DMS 273 (cell line): ENCODE data around the gene ZNF385D.
A peak's percentile ranks its signal among the peaks of the same experiment; 100 is the strongest.

Experiments
- DNase-seq: peaks from one replicate; lab custom pipeline; 2025; ENCODE audit not compliant: unreplicated experiment; lab: John Stamatoyannopoulos, UW

Gene ZNF385D

DNA sequence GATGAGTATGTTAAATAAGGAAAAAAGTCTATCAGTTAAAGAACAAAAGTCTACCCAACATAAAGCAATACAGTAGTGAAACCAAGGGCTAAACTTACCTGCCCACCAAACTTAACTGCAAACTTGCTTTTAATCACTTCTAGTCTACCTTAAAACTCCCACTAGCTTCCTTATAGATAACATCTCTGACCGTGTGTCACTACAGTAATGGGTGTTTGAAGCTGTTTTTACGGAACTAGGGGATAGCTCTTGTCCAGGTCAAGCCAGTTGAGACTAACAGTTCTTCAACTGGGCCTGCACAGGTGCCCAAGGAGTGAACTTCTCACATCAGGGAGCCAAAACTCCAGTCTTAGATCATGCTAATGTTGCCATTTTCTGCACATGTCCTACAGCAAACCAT is 132.3 kb downstream of the ZNF385D start:
- no peak for DNase-seq

DNA sequence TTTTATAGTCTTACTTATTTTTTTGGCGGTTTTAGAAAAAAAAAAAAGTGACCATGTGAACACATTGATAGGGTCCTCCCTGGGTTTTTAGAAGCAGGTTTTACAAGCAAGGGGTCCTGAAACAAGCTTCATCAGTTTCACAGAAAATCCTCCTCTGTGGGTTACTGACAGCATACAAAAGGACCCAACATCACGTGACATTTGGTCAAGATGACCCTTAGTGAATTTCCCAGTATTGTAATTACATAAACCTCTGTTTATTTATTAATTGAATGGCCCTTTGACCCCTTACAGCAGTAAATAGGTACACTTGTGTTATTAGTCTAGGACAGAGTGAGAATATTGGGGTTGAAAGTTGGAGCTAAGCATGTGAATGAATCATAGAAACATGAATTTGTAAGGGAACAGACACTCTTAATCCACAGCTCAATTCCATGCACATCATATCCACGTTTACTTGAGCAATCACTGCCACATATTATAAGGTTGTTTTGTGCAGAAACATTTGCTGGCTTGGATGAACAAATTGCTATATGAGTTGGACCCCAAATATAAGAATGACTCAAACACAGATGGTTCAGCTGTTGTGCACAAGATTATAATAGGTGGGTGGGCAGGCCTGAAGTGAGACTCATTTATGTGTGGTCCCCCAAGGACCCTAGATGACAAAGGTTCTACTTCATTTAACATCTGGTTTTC is 137.5 kb downstream of the ZNF385D start:
- DNase-seq = no peak

DNA sequence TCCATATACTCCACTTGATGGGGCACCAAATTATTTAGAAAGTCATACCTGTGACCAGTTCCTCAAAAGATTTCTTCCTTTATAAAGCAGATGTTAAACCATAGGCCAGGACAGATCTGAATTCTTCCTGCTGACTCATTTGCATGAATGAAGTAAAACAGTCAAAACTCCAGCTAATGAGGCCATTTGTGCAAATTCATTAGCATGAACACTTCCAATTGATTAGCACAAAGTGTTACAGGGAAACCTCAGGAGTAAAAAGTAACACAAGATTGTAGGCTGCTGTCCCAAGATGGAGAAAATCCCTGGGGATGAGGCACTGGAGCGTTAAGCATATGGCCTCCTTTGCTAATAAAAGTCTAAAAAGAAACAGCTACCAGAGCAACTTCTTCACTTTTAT is 149.8 kb downstream of the ZNF385D start:
- DNase-seq = peak; percentile 40

DNA sequence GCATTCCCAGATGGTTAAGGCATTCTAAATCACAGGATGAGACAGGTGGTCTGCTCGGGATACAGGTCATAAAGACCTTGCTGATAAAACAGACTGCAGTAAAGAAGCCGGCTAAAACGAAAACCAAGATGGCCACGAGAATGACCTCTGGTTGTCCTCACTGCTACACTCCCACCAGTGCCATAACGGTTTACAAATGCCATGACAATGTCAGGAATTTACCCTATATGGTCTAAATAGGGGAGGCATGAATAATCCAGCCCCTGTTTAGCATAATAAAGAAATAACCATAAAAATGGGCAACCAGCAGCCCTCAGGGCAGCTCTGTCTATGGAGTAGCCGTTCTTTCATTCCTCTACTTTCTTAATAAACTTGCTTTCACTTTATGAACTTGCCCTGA is 151.1 kb downstream of the ZNF385D start:
- DNase-seq = no peak

DNA sequence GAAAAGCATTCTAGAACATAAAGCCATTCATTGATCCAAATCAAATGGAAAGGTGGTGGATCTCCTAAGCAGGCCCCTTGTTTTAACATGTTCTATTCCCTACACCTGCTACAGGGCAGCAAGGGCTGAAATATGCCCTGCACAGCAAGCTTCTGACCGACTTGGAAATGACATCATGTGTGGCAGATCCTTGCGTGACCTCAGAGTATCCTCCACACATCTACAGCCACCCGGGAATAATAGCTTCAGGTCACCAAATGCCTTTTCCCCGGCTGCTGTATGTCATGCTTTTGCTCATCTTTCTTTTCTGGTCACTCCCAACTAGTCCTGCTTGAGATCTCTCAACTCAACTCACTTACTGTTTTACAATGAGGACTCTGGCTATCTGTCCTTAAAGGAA is 158.2 kb downstream of the ZNF385D start:
- DNase-seq = no peak

DNA sequence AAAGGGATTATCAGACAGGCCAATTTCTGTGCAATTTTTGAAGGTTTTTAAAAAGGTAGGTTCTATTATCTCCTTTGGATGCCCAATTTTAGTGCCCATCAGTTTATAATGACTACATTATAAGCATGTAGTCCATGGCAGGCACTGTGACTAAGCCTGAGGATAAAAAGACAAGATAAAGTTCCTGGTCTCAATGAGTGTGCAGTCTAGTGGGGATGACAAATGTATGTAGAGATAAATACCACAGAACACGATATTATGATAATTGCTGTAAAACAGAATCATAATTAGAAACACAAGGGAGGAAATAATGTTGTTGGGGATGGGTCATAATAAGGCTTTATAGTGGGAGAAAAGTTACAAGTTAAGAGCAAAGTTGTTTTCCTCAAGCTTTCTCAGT is 163.1 kb downstream of the ZNF385D start:
- no peak for DNase-seq

DNA sequence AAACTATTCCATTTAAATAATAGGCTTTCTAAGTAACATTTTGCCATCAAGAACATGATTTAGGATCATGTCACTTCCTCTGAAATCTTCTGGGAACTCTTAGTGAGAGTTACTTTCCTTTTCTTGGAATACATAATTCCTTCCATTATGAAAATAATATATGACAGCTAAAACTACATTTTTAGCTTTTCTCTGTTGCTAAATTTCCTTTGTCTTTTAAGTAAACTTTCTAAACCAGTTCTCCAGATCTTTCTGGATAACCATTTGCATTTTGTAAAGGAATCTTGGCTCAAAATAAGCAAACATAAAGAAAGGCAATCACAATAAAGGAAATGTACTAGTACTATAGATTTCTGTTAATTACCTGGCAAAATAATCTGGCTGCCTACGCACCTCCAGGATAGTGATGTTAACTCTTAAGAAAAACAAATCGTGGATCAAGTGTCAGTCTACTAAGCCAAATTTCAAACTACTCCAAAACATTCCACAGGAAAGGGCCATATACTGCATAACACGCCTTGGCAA is 165.7 kb downstream of the ZNF385D start:
- no peak for DNase-seq

DNA sequence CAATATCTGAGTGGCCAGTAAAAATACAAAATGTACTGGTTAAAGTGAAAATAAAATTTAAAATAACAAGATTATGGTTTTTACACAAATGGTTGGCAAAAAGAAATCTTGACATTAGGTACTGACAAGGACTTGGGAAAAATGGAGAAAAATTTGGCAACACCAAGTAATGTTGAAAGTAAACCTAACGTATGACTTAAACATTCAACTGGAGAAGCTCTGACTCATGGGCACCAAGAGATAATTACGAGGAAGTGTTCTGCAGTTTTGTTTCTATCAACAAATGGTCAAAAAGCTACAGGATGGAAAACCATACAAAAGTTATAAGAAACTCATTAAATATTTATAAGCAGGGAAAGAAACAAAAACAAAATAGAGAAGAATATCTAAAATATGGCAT is 177.7 kb downstream of the ZNF385D start:
- no peak for DNase-seq

DNA sequence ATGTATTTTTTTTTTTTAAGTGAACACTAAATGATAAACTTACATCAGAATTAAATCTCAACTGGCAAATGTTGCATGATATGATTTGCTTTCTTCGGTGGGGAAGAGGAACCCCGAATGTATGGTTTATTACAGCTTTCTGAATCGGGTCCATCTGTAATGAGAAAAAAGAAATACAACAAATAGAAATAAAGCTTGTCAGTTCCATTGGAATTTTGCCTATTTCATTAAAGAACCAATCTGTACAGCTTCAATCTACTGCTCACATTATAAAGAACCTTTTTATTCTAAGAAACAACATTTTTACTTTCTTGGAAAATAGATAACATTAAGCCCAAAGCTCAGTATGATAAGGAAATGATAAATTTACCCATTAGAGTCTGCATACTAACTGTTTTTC is 186.5 kb downstream of the ZNF385D start:
- DNase-seq = no peak

DNA sequence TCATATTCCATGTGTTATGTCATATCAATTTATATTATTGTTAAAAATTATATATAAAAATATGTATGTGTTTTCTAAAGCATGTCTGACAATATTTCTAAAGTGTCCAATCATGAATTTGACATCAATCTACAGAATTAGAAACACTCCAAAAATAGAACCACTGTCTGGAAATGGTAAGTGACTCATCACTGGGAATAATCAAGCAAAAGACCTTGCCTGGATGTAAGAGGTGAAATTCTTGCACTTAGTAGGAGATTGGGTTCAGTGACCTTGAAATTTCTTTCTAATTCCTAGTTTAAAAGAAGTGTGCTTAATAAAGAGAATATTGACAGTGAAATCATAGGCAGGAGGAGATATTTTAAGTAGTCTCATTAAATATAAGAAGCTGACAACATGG is 188.8 kb downstream of the ZNF385D start:
- no peak for DNase-seq

DNA sequence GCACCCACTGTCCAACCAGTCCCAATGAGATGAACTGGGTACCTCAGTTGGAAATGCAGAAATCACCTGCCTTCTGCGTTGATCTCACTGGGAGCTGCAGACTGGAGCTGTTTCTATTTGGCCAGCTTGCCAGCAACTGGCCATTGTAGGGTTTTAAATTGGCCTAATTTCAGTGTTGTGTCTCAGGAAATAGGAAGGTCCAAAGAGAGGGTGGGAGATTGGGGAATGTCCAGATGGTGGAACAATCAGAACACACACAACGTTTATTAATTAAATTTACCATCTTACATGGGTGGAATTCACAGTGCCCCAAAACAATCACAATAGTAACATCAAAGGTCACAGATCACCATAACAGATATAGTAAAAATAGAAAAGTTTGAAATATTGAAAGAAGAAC is 189.5 kb downstream of the ZNF385D start:
- no peak for DNase-seq

DNA sequence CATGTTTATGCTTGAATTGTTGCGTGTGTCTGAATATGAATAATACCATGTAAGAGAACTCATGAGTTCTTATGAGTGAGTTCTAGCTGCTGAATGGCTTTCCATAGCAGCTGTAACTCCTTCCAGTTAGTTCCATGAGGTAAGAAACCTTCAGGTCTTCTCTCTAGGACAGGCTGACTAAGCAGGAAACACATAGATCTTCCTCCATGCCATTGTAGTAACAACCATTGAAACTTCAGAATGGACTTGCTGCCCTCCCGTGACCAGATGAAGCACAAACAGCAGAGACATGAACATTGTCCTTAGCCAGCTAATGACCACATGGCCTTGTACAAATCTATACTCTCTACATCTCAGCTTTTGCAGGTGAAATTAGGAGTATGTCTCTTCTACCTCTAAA is 200.0 kb downstream of the ZNF385D start:
- no peak for DNase-seq

DNA sequence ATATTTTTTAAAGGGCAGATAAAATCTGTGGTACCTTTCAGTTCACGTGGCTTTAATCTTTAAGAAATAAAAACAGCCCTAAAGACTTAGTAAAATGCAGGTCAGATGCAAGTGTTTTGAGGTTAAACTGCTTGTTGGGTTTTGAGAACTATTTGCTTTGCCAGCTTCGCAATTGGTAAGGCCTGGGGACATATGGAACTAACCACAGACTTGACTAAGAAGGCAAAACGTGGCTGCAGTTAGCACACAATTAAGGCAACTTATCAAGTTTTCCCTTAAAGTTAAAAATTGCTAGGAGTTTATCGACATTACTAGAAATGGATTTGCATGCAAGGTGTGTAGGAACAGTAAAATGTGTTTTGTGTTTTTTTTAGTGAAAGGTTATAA is 206.9 kb downstream of the ZNF385D start:
- no peak for DNase-seq

DNA sequence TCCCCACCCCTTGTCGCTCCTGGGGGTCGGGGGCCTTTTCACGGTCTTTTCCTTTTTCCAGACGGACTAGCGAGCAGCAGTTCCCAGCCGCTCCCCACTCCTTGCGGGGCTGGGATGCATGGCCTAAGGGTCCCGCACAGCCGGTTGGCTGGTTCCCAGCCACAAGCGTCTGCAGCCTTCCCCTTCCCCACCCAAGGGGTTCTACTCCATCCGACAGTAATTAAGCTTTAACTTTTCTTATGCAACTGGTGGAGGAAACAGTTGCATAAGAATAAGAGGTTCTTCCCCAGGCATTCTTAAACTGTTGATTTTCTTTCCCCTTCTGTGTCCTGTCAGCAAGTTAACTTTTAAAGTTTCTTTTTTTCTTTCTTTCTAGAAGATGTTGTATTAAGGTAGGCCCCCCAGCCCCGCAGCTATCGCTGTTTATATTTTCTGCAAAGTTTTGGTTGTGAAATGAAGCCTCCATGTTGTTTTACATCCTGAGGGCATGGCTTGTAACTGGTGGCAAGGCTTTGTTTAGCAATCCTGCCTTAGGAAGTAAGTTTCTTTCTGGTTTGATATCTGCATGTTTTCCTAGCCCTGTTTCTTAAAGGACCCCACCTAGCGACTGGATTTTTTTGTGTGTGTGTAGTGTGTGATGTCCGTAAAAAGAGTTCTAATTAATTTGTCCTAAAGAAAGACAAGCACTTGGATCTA is 207.5 kb downstream of the ZNF385D start:
- no peak for DNase-seq

DNA sequence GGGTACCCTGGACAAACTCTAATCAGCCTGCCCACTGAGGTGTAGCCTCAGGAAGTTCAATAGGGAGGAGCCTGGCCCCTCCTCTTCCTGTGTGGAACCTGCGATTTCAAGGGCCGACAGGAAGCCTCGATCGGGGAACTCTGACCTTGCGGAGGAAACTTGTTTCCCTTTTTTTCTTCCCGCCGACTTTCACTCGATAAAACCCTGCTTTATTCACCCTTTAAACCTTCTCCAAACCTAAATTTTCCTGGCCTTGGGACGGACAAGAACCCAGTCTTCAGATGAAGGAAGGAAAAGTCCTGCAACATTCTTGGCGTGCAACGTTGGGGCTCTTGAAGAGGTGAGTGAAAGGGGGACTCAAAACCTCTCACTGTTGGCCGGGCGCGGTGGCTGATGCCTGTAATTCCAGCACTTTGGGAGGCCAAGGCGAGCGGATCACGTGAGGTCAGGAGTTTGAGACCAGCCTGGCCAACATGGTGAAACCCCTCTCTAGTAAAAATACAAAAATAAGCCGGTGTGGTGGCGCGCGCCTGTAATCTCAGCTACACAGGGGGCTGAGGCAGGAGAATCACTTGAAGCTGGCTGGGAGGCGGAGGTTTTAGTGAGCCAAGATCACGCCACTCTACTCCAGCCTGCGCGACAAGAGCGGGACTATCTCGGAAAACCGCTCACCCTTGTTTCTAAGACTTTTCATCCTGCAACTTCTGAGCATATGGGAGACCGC is 208.2 kb downstream of the ZNF385D start:
- DNase-seq = no peak

DNA sequence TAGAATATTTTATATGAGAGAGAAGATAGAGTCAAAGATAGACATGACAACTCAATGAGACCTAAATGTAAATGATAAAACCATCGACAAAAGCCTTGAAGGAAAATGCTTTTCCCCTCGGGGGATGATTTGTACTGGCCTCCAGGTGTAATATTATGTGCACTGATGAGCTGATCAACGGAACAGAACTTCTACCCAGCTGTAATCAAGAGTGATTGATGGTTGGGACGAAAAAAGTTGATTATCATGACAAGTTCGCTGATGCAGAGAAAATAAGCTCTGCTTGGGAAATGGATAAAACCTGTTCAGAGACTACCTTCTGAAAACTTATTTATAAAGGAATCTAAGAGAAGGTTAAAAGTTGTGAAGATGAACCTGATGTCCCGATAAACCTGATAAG is 210.7 kb downstream of the ZNF385D start:
- DNase-seq = no peak

DNA sequence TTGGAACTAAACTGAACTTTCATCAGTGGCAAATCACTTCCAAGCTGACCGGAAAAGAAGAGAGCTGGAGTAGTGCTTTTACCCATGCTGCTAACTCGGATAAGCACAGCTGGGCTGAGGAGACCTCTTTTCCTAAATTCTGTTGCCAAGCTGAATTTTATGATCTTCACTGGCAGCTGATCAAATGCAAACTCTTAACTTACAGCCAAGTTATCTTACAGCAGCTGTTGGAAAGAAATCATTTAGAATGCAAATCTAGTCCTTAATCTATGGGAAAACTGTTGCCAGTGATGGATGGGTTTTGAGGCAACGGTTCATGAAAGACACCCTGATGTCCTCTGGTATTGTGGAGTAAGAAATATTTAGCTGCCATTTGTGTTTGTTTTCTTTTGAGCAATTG is 216.5 kb downstream of the ZNF385D start:
- peak; percentile 65 for DNase-seq

DNA sequence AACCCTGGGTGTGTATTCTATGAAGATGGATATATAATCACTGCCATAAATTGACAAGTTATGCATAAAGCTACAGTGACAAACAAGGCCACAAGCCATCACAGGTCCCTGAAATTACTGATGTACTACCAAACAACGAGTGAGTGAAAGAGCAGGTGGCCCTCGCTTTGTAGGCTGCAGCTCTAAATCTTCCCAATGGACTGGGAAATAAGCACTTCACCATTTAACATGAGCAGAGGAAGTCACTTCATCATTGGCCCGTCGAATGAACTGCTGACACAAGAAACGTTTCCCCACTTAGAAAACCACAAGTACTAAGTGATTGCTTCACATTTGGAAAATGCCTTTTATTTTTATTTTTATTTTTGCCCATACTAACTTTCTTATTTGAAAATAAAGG is 218.0 kb downstream of the ZNF385D start:
- no peak for DNase-seq

DNA sequence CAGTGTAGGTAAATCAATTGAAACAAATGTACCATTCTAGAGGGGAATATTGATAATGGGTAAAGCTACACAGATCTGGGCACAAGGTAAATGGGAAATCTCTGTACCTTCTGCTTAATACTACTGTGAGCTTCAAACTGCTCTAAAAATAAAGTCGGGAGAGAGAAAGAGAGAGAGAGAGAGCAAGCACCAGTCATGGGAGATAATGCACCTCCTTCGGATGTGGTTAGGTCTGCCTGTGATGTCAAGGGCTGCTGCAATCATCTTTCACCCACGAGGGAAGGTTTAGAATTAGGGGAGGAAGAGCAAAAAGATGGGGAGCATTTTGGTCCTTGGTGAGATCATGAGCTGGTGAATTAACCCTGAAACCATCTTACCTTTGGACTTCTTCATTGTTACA is 219.1 kb downstream of the ZNF385D start:
- no peak for DNase-seq

DNA sequence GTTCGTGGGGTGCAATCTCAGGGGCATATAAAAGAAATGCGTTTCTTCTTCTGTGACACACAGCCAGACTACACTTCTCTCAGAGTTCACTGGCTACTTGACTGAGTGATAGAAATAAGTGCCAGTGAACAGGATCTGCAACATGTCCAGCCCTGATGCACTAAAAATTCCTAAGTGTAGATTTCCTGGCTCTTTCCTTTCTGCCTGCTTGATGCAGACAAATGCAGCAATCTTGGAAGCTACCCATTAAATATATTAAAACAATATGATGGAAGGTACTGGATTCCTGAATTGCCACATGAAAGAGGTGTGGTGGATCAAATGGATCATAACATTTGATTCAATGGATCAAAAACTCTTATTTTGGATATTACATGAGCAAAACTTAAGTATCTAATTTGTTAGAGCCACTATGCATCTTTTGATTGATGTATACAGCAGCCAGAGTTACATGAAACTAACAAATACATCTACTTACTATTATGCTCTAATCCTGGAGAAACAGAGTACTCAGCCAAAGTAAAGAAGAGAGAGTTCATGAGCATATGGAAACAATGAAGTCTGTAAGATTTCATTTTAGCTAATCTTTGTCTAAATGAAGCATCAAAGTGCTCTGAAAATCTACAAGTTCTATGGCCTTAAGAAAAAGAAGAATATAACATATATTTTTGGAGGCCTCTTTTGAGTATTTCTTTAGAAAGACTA is 222.6 kb downstream of the ZNF385D start:
- DNase-seq = no peak

DNA sequence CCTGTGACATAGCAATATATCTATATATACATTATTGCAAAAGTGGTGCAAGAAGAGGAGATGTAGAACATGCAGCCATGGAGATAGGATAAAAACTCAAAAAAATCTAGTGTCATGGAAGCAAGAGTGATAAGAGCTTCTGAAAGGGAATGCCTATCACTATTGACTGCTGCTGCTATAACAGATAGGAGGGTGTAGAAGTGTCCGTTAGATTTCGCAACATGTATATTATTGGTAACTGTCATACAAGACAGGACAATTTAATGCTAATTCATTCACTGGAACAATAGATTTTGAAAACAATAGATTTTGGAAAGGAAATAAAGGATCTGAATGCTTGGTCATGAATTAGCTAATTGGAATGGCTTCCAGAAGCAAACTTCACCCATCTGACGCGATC is 224.5 kb downstream of the ZNF385D start:
- DNase-seq = no peak
